A549 (cell line): ENCODE data around the gene GPBP1L1.

ENCODE experiments used
- EP300 ChIP-seq, 2 experiments: fragments of >200 bp; sonication (Bioruptor Twin); formaldehyde crosslinking; IDR thresholded peaks; 2 replicates in 1 of 2; 3 replicates in 1 of 2; pipeline ENCODE4 v1.6.1; 2016 to 2017
- RAD21 ChIP-seq, 2 experiments: fragments of >200 bp in 1 of 2; sonication (Bioruptor Twin) in 1 of 2; formaldehyde crosslinking in 1 of 2; IDR thresholded peaks in 1 of 2; conservative IDR thresholded peaks in 1 of 2; 2 replicates in 1 of 2; 3 replicates in 1 of 2; pipeline ENCODE4 v1.6.1; 2012 to 2018; ENCODE audit warnings: inconsistent platforms in 1 of 2

GRCh38 chr1:45716700-45717099 is 30.4 kb upstream of the GPBP1L1 start:
- TF ChIP-seq EP300 (IDR thresholded peaks at IDR 0.05) = no peak
- no peak for TF ChIP-seq RAD21 (conservative IDR thresholded peaks at IDR 0.05 in 1 of 2, IDR thresholded peaks at IDR 0.05 in 1 of 2)
